ENCODE measurements around the gene POFUT2.

Gene POFUT2

DNA sequence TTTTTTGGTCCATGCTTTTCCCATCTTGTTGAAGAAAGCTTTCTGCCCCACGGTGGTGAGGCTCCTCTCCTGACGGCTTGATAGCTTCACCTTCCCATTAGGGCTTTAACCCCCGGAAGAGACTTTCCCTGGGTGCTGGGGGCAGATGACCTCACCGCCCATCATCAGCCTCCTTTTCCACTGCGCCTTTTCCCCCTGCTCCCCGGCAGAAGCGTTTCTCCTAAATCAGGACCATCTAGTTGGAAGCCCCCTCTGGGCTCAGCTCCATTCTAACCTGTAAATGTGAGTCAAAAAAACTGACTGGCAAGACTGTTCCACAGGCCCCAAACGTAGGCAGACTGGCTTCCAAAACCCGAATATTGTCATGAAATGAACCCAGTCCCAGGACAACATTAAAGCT is 6.7 kb downstream of the POFUT2 start:
- no peak for DNase-seq (ENCODE audit: low read depth)
- TF ChIP-seq, protein P1, sequence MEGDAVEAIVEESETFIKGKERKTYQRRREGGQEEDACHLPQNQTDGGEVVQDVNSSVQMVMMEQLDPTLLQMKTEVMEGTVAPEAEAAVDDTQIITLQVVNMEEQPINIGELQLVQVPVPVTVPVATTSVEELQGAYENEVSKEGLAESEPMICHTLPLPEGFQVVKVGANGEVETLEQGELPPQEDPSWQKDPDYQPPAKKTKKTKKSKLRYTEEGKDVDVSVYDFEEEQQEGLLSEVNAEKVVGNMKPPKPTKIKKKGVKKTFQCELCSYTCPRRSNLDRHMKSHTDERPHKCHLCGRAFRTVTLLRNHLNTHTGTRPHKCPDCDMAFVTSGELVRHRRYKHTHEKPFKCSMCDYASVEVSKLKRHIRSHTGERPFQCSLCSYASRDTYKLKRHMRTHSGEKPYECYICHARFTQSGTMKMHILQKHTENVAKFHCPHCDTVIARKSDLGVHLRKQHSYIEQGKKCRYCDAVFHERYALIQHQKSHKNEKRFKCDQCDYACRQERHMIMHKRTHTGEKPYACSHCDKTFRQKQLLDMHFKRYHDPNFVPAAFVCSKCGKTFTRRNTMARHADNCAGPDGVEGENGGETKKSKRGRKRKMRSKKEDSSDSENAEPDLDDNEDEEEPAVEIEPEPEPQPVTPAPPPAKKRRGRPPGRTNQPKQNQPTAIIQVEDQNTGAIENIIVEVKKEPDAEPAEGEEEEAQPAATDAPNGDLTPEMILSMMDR (IDR thresholded peaks at IDR 0.05; ENCODE audit: control insufficient read depth, extremely low read depth, insufficient read depth): no peak
- no peak overlapping the region for H3K4me3 ChIP-seq (ENCODE audit: low read depth, low read length)

DNA sequence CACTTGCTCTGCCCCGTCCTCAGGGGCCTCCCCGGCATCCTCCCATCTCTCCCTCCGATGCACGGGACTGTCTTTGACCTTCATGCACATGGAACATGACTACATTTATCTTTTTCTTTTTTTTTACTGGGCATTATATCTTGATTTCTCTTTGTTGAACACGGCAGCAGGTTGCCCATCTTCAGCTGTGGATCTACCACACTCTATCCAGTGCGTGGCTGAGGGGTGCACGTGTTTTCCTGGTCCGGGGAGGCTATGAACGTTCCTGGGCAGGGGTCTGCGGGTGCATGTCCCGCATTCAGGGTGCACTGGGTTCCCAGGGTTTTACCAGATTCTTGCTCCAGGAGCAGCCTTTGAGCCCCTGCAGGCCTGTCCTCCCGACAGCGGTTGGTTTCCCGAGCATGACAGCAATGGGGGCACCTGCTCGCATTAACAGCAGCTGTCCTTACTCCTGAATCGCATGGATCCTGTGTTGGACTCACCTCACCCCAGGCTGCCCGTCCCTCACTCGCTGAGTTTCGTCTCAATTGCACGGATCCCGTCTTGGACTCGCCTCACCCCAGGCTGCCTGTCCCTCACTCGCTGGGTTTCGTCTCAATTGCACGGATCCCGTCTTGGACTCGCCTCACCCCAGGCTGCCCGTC is 7.4 kb downstream of the POFUT2 start:
- H3K4me3 ChIP-seq (ENCODE audit: low read depth, low read length): no peak overlapping the region
- TF ChIP-seq, protein P1 (IDR thresholded peaks at IDR 0.05; ENCODE audit: control insufficient read depth, extremely low read depth, insufficient read depth): no peak
- no peak for DNase-seq (ENCODE audit: low read depth)

DNA sequence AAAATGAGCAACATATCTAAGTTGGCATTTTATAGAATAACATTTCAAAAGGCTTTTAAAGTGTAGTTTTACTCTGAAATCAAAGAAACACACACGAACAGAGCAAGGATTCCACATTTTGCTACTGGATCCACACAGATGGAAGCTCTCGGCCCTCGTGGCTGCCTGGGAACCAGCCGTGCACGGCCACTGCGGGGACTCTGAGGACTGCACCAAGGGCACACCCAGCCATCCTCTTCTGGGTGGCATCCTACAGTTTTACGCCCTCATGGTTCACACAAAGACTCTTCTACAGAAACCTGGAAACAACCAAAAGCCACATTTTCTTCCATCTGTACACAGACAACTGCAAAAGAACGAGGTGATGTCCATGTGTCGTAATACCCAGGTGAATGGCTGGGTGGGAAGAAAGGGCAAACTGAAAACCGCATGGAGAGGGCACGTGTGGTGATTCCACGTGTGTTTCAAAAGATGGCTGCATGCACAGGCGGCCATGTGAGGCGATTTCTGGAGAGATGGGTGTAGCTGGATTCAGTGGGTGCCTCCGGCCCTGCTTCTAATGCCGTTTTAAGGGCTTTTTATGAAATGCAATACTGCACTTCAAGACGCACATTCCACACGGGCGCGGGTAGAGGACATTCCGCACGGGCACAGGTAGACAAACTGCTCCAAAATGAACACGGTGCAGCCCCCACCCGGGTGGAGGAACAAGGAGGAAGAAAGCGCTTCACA is 8.1 kb downstream of the POFUT2 start:
- no peak overlapping the region for H3K4me3 ChIP-seq (ENCODE audit: low read depth, low read length)
- TF ChIP-seq, protein P1 (IDR thresholded peaks at IDR 0.05; ENCODE audit: control insufficient read depth, extremely low read depth, insufficient read depth): no peak
- DNase-seq (ENCODE audit: low read depth): no peak

DNA sequence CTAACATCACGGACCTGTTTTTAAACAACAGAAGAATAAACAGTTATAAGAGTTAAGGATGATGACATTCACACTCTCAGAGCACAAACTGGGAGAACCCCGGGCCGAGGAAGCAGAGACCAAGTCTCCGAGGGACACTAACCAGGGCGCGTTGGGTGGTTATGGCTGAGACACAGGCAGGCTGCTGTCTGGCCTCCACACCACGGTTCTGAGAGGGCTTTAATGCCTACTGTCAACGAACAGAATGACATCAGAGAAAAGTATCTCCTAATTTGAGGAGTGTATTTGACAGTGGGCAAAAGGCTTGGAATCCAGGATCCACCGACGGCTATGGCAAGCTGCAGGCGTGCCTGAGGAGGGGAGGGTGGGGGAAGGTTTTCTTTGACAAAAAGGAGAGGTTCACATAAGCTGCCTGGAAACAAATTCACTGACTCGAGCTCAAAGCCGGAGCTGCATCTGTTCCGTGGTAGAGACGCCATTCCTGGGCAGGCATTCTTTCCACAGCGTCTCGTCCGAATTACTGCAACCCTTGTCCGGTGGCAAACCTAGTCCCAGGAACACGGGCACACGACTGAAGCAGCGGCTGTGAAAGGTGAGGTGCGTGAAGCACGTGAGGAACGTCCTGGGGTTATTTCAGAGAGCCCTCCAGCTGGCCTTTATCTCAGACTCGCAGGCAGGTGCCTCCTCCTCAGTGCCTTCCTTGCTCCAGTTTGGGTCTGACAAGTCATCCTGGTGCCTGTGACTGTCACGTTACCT is 9.4 kb downstream of the POFUT2 start:
- no peak overlapping the region for H3K4me3 ChIP-seq (ENCODE audit: low read depth, low read length)
- TF ChIP-seq, protein P1 (IDR thresholded peaks at IDR 0.05; ENCODE audit: control insufficient read depth, extremely low read depth, insufficient read depth): no peak

DNA sequence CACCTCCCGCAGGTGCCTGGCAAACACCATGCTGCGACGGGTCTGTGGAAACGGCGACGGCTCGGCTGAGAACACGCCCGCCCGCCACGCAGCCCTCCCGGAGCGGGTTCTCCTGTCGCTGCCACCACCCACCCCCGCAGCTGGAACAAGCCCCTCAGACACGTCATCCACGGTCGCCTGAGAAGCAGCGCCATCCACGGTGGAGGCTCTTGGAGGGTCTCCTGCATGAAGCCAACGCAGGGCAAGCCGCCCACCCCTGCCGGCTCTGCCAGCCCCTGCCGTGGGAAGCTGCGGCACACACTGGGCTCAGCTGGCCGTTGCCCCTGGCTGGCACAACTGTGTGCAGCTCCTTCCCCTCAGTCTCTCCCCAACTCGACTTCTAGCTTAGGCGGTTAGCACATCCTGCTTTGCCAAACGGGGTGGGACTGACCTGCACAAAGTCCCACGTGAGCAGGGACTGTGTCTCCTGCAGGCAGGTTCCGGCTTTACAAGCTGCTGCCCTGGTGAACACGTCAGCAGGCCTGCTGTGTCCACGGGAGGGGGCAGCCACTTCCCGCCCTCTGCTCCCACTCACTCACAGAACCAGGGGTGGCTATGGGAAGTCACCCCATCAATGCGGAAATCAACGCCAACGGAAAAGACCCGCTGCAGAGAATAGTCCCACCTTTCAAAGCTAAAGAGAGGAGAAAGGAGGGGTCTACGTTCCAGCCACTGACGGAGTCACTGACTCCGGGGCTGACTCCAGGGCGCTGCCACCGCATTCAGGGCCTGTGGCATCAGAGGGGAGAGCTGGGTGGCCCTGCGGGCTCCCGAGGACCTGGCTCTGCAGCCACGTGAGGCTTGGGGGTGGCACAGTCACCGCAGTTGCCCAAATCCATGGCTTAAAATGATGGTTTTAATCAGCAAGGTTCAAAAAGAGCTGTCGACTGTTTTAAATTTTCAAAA is 10.3 kb downstream of the POFUT2 start:
- DNase-seq (ENCODE audit: low read depth): no peak
- TF ChIP-seq, protein P1 (IDR thresholded peaks at IDR 0.05; ENCODE audit: control insufficient read depth, extremely low read depth, insufficient read depth): no peak
- H3K4me3 ChIP-seq (ENCODE audit: low read depth, low read length): no peak overlapping the region

More for the DNA sequence above, 9.4 kb downstream of the POFUT2 start:
- DNase-seq (ENCODE audit: low read depth): no peak

DNA sequence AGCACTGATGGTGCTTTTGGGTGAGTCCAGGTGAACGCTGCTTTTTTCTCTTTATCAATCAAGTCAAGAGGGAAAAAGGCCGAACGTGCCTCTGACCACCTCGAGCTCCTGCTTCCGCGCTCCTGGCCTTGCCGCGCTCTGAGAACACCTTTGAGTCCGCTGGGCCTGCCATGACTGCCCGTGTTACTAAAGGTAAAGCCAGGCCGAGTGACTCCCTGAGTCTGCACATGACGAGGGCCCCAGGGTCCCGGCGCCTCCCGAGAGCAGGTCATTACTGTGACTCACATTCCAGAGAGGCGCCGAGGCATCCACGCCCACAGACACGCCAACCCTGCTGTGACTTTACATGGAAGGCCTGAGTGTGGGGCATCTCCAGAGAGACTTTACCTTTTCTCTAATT is 11.1 kb downstream of the POFUT2 start:
- no peak overlapping the region for H3K4me3 ChIP-seq (ENCODE audit: low read depth, low read length)
- TF ChIP-seq, protein P1 (IDR thresholded peaks at IDR 0.05; ENCODE audit: control insufficient read depth, extremely low read depth, insufficient read depth): no peak

More for the DNA sequence above, 11.1 kb downstream of the POFUT2 start:
- DNase-seq (ENCODE audit: low read depth): no peak
